ENCODE data around the gene FBXO7. TPM values are rescaled to one million over a fixed set of nuclear protein-coding genes. Genes with fewer than 3 reads are reported as not detected.

Gene FBXO7
- total and polyA plus RNA-seq, 9 of the 15 experiments (the other 6 are each of a cell fraction or from before 2014, with no cell fraction given), result 34.0 to 162 (median 85.2) TPM

GRCh38 chr22:32531931-32532819 is 57.6 kb downstream of the FBXO7 start (continued):
- no peak for TF ChIP-seq HMGXB4 (CRISPR knock-in tag; IDR thresholded peaks at IDR 0.05)
- no peak for TF ChIP-seq NELFE (IDR thresholded peaks at IDR 0.05; ENCODE audit: insufficient read depth, insufficient read length)
- no peak for TF ChIP-seq ZBED1 (IDR thresholded peaks at IDR 0.05)
- no peak for TF ChIP-seq ZNF609 (CRISPR knock-in tag; IDR thresholded peaks at IDR 0.05; ENCODE audit: borderline replicate concordance)
- TF ChIP-seq HOXB6 (CRISPR knock-in tag; IDR thresholded peaks at IDR 0.05; ENCODE audit: borderline replicate concordance), result no peak
- no peak for TF ChIP-seq IRF1 (CRISPR knock-in tag; IDR thresholded peaks at IDR 0.05; ENCODE audit: borderline replicate concordance)
- no peak for TF ChIP-seq KDM5B (IDR thresholded peaks at IDR 0.05; ENCODE audit: insufficient replicate concordance, low read depth, low read length)
- no peak for TF ChIP-seq PRPF4 (IDR thresholded peaks at IDR 0.05; ENCODE audit: insufficient read depth, low read depth, low read length, poor library complexity, severe bottlenecking)
- TF ChIP-seq SIN3B (IDR thresholded peaks at IDR 0.05; ENCODE audit: low read depth), result no peak
- TF ChIP-seq MIER1 (IDR thresholded peaks at IDR 0.05; ENCODE audit: low read depth), result no peak
- TF ChIP-seq TEAD1 (CRISPR knock-in tag; IDR thresholded peaks at IDR 0.05), result peak in 1 of 2 experiments; percentile 61; a peak in 1 of 4 replicates
- no peak for TF ChIP-seq ZNF277 (CRISPR knock-in tag; IDR thresholded peaks at IDR 0.05; ENCODE audit: borderline replicate concordance)
- no peak for TF ChIP-seq ATF1 (CRISPR knock-in tag; IDR thresholded peaks at IDR 0.05)
- TF ChIP-seq ATF1 (tag; IDR thresholded peaks at IDR 0.05), result no peak
- TF ChIP-seq THRA (IDR thresholded peaks at IDR 0.05), result no peak
- TF ChIP-seq ZNF785 (CRISPR knock-in tag; IDR thresholded peaks at IDR 0.05), result no peak
